Measurements from ENCODE around the gene VPREB3.

VPREB3 gene

GRCh38 chr22:23782252-23782651 is 28.0 kb upstream of the VPREB3 start:
- FAIRE-seq, result no peak

- FAIRE-seq, result no peak
Observed at GRCh38 chr22:23781511-23782183, 27.4 kb upstream of the VPREB3 start.

GRCh38 chr22:23781065-23781464 is 26.8 kb upstream of the VPREB3 start:
- no peak for FAIRE-seq

GRCh38 chr22:23780146-23780748 is 26.0 kb upstream of the VPREB3 start:
- FAIRE-seq, result no peak

GRCh38 chr22:23779731-23780130 is 25.5 kb upstream of the VPREB3 start:
- FAIRE-seq, result no peak

- FAIRE-seq, result no peak
Observed at GRCh38 chr22:23779083-23779482, 24.9 kb upstream of the VPREB3 start.

GRCh38 chr22:23778577-23778900 is 24.3 kb upstream of the VPREB3 start:
- FAIRE-seq, result no peak

- FAIRE-seq, result no peak
Observed at GRCh38 chr22:23777776-23778576, 23.8 kb upstream of the VPREB3 start.

- FAIRE-seq, result no peak
Observed at GRCh38 chr22:23775779-23776375, 21.7 kb upstream of the VPREB3 start.

GRCh38 chr22:23774922-23775436 is 20.8 kb upstream of the VPREB3 start:
- FAIRE-seq, result no peak

GRCh38 chr22:23774114-23774921 is 20.1 kb upstream of the VPREB3 start:
- no peak for FAIRE-seq

GRCh38 chr22:23773483-23774113 is 19.4 kb upstream of the VPREB3 start:
- no peak for FAIRE-seq

- no peak for FAIRE-seq
Observed at GRCh38 chr22:23772649-23773473, 18.6 kb upstream of the VPREB3 start, which contains the start of gene MMP11. MMP11 (plus strand) TSS chr22:23772849; CDS start chr22:23772871, 22 bp downstream.

GRCh38 chr22:23772315-23772648 is 18.1 kb upstream of the VPREB3 start:
- no peak for FAIRE-seq

GRCh38 chr22:23769321-23769965 is 15.2 kb upstream of the VPREB3 start:
- FAIRE-seq, result no peak

GRCh38 chr22:23767673-23768548 is 13.7 kb upstream of the VPREB3 start, which contains the start of gene CHCHD10:
CHCHD10 (minus strand) TSS chr22:23767972; CDS start chr22:23767874, 98 bp downstream.
- no peak for FAIRE-seq

GRCh38 chr22:23767303-23767672 is 13.1 kb upstream of the VPREB3 start:
- no peak for FAIRE-seq

- FAIRE-seq, result no peak
Observed at GRCh38 chr22:23764899-23765881, 11.0 kb upstream of the VPREB3 start.
